ENCODE data around the gene TFAP2A. TPM values are rescaled to one million over a fixed set of nuclear protein-coding genes. Genes with fewer than 3 reads are reported as not detected.

TFAP2A gene
- total and polyA plus RNA-seq, 2 donors (not counting 1 experiment from before 2014, with no cell fraction given): 0.03 TPM; not detected in 1

DNA sequence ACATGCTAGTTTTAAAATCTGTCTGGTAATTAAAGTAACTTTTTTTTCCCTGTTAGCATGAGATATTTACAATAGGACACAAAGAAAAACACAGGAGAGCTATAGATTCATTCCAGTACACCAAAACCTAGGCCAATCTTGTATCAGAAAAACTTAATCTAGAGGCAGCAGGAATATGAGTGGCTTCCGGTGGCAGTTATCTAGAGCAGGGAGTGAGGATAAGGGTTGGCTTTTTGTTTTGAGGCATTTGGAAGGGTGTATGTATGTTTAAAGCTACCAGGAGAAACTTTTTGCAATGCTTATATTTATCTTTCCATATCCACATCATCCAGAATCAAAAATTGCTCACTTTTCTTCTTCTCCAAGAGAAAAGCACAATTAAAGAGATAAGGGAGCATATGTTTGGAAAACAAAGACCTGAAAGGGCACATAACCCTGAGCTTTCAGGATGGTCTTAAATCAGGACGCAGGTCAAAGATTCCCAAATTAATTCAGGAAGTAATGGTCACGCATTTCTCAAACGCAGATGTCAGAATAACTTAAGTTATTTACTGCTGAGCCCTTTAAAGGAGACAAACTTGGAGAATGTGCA lies 13.1 kb downstream of the TFAP2A start:
- H3K27ac ChIP-seq (ENCODE audit: insufficient read depth, low read length): no peak overlapping the region
- H3K79me2 ChIP-seq (ENCODE audit: control insufficient read depth, insufficient read depth, low read length): no peaks in the 10 kb centered on the region
- H3K27me3 ChIP-seq (ENCODE audit: control insufficient read depth, insufficient read depth, low read length): peaks cover 3% of the 10 kb centered on the region
- H3K4me3 ChIP-seq (replicated peaks in 1 of 4; ENCODE audit: control extremely low read depth in 1 of 4, insufficient read depth in 1 of 4, low read depth in 3 of 4, low read length in 4 of 4): no peak overlapping the region
- no peak for TF ChIP-seq EZH2 (IDR thresholded peaks at IDR 0.05; ENCODE audit: low read length, missing control alignments)
- TF ChIP-seq, protein P1, sequence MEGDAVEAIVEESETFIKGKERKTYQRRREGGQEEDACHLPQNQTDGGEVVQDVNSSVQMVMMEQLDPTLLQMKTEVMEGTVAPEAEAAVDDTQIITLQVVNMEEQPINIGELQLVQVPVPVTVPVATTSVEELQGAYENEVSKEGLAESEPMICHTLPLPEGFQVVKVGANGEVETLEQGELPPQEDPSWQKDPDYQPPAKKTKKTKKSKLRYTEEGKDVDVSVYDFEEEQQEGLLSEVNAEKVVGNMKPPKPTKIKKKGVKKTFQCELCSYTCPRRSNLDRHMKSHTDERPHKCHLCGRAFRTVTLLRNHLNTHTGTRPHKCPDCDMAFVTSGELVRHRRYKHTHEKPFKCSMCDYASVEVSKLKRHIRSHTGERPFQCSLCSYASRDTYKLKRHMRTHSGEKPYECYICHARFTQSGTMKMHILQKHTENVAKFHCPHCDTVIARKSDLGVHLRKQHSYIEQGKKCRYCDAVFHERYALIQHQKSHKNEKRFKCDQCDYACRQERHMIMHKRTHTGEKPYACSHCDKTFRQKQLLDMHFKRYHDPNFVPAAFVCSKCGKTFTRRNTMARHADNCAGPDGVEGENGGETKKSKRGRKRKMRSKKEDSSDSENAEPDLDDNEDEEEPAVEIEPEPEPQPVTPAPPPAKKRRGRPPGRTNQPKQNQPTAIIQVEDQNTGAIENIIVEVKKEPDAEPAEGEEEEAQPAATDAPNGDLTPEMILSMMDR (conservative IDR thresholded peaks at IDR 0.05 in 1 of 2, IDR thresholded peaks at IDR 0.05 in 1 of 2; ENCODE audit: low read depth in 1 of 2, low read length in 2 of 2): no peak
- no peaks in the 10 kb centered on the region for H3K9me3 ChIP-seq (ENCODE audit: control insufficient read depth, insufficient read depth, low read depth, low read length)
- no peaks in the 10 kb centered on the region for H3K36me3 ChIP-seq (ENCODE audit: control insufficient read depth, insufficient read depth, low read length)
- no peak overlapping the region for H3K4me2 ChIP-seq (ENCODE audit: extremely low read depth, insufficient read depth, low read length)
- no peak overlapping the region for H2AFZ ChIP-seq (ENCODE audit: low read length)
- H3K4me1 ChIP-seq (ENCODE audit: control insufficient read depth, extremely low read depth, insufficient read depth, low read length): peaks cover 8% of the 10 kb centered on the region
- no peak overlapping the region for H3K9ac ChIP-seq (ENCODE audit: insufficient read depth, low read length)
- DNase-seq (ENCODE audit: low read depth in 2 of 2): no peak
- H4K20me1 ChIP-seq (ENCODE audit: control insufficient read depth, extremely low read depth, insufficient read depth, low read length): no peaks in the 10 kb centered on the region

DNA sequence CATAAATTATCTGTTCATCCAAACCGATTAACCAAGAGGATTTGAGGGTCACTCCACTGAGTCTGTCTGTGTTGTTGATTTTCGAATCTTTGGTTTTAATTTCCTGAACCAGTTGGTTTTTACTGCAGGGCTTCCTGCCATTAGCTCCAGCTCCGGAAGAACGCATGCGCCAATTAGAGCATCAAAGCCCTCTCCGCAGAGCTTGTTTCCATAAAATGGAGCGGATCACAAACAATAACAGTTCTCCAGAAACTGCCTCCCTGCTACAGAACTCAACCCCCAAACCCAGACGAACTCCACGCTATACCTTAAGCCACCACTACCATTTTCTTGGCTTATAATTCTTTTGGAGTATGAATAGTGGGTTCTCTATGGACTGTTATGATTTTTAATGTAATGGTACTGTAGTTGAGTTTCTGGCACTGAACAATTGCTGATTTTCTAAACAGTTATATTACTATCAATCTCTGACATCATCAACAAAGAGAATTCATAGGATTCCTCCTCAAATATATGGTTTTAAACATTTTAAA lies 13.8 kb downstream of the TFAP2A start:
- Histone ChIP-seq H3K4me3 (replicated peaks in 1 of 4; ENCODE audit: control extremely low read depth in 1 of 4, insufficient read depth in 1 of 4, low read depth in 3 of 4, low read length in 4 of 4) (no peak overlapping the region), H3K4me2 (ENCODE audit: extremely low read depth, insufficient read depth, low read length) (no peak overlapping the region)

DNA sequence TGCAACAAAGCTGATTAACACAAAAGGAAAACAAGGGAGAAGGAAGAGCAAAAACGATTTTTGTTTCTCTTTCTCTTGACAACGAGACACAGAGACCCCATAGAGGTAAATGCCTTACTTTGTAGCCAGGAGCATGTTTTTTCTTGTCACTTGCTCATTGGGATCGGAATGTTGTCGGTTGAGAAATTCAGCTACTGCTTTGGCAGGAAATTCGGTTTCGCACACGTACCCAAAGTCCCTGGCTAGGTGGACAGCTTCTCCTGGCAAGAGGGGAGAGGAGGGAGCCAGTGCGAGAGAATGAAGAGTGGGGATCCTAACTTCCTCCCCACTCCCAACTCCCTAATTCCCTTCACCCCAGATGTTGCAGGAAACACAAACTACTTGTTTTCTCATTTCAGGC lies 14.5 kb downstream of the TFAP2A start:
- Histone ChIP-seq H3K4me1 (ENCODE audit: control insufficient read depth, extremely low read depth, insufficient read depth, low read length) (peaks cover 8% of the 10 kb centered on the region), H2AFZ (ENCODE audit: low read length) (no peak overlapping the region), H4K20me1 (ENCODE audit: control insufficient read depth, extremely low read depth, insufficient read depth, low read length) (no peaks in the 10 kb centered on the region), H3K27ac (ENCODE audit: insufficient read depth, low read length) (no peak overlapping the region), H3K9ac (ENCODE audit: insufficient read depth, low read length) (no peak overlapping the region), H3K9me3 (ENCODE audit: control insufficient read depth, insufficient read depth, low read depth, low read length) (no peaks in the 10 kb centered on the region), H3K79me2 (ENCODE audit: control insufficient read depth, insufficient read depth, low read length) (no peaks in the 10 kb centered on the region), H3K4me2 (ENCODE audit: extremely low read depth, insufficient read depth, low read length) (no peak overlapping the region), H3K4me3 (replicated peaks in 1 of 4; ENCODE audit: control extremely low read depth in 1 of 4, insufficient read depth in 1 of 4, low read depth in 3 of 4, low read length in 4 of 4) (no peak overlapping the region), H3K36me3 (ENCODE audit: control insufficient read depth, insufficient read depth, low read length) (no peaks in the 10 kb centered on the region), H3K27me3 (ENCODE audit: control insufficient read depth, insufficient read depth, low read length) (peaks cover 3% of the 10 kb centered on the region)
- no peak for TF ChIP-seq EZH2 (IDR thresholded peaks at IDR 0.05; ENCODE audit: low read length, missing control alignments)
- TF ChIP-seq, protein P1 (conservative IDR thresholded peaks at IDR 0.05 in 1 of 2, IDR thresholded peaks at IDR 0.05 in 1 of 2; ENCODE audit: low read depth in 1 of 2, low read length in 2 of 2): no peak
- no peak for DNase-seq (ENCODE audit: low read depth in 2 of 2)

More for the DNA sequence above, 13.8 kb downstream of the TFAP2A start:
- H3K79me2 ChIP-seq (ENCODE audit: control insufficient read depth, insufficient read depth, low read length): no peaks in the 10 kb centered on the region
- no peaks in the 10 kb centered on the region for H3K9me3 ChIP-seq (ENCODE audit: control insufficient read depth, insufficient read depth, low read depth, low read length)
- no peaks in the 10 kb centered on the region for H4K20me1 ChIP-seq (ENCODE audit: control insufficient read depth, extremely low read depth, insufficient read depth, low read length)
- no peak overlapping the region for H2AFZ ChIP-seq (ENCODE audit: low read length)
- H3K36me3 ChIP-seq (ENCODE audit: control insufficient read depth, insufficient read depth, low read length): no peaks in the 10 kb centered on the region
- H3K4me1 ChIP-seq (ENCODE audit: control insufficient read depth, extremely low read depth, insufficient read depth, low read length): peaks cover 8% of the 10 kb centered on the region
- TF ChIP-seq, protein P1 (conservative IDR thresholded peaks at IDR 0.05 in 1 of 2, IDR thresholded peaks at IDR 0.05 in 1 of 2; ENCODE audit: low read depth in 1 of 2, low read length in 2 of 2): no peak
- TF ChIP-seq EZH2 (IDR thresholded peaks at IDR 0.05; ENCODE audit: low read length, missing control alignments): no peak
- DNase-seq (ENCODE audit: low read depth in 2 of 2): no peak
- H3K27me3 ChIP-seq (ENCODE audit: control insufficient read depth, insufficient read depth, low read length): peaks cover 3% of the 10 kb centered on the region
- no peak overlapping the region for H3K9ac ChIP-seq (ENCODE audit: insufficient read depth, low read length)
- no peak overlapping the region for H3K27ac ChIP-seq (ENCODE audit: insufficient read depth, low read length)

Measured in fibroblast of lung (primary cell).